Type B pancreatic cell (in vitro differentiated cells): ENCODE data around the gene KIRREL3. TPM values are rescaled to one million over a fixed set of nuclear protein-coding genes. Genes with fewer than 3 reads are reported as not detected.

Experiments
- DNase-seq: peaks from one replicate; pipeline ENCODE4 v3.0.0; 2021; ENCODE audit warnings: mixed read lengths; ENCODE audit not compliant: unreplicated experiment; ENCODE audit errors: extremely low spot score
- H3K27ac Mint-ChIP-seq: 2 replicates; pipeline ENCODE4 v1.8.0; 2021; ENCODE audit warnings: mild to moderate bottlenecking, mixed read lengths
- H3K27me3 Mint-ChIP-seq: 2 replicates; pipeline ENCODE4 v1.8.0; 2021; ENCODE audit warnings: mixed read lengths
- H3K36me3 Mint-ChIP-seq: 2 replicates; pipeline ENCODE4 v1.8.0; 2021; ENCODE audit warnings: mixed read lengths
- H3K4me1 Mint-ChIP-seq: one replicate; pipeline ENCODE4 v1.8.0; 2021; ENCODE audit warnings: mixed read lengths; ENCODE audit not compliant: unreplicated experiment
- H3K4me3 Mint-ChIP-seq: 2 replicates; pipeline ENCODE4 v1.8.0; 2021; ENCODE audit warnings: mild to moderate bottlenecking, mixed read lengths
- H3K9me3 Mint-ChIP-seq: 2 replicates; pipeline ENCODE4 v1.8.0; 2021; ENCODE audit warnings: mixed read lengths
- total RNA-seq: library from RNA; stranded (reverse); gene quantifications from 2 replicates; pipeline ENCODE4 v1.2.1, GENCODE V29; 2021; ENCODE audit warnings: low replicate concordance
- TF ChIP-seq, protein P1 (sequence below): fragments of 200-600 bp; sonication (generic); conservative IDR thresholded peaks from 2 replicates; pipeline ENCODE4 v1.5.0; 2021; ENCODE audit warnings: antibody characterized with exemption, mild to moderate bottlenecking

KIRREL3 gene
- total RNA-seq, 1 donor from 2014 or later: 4.1 TPM

DNA sequence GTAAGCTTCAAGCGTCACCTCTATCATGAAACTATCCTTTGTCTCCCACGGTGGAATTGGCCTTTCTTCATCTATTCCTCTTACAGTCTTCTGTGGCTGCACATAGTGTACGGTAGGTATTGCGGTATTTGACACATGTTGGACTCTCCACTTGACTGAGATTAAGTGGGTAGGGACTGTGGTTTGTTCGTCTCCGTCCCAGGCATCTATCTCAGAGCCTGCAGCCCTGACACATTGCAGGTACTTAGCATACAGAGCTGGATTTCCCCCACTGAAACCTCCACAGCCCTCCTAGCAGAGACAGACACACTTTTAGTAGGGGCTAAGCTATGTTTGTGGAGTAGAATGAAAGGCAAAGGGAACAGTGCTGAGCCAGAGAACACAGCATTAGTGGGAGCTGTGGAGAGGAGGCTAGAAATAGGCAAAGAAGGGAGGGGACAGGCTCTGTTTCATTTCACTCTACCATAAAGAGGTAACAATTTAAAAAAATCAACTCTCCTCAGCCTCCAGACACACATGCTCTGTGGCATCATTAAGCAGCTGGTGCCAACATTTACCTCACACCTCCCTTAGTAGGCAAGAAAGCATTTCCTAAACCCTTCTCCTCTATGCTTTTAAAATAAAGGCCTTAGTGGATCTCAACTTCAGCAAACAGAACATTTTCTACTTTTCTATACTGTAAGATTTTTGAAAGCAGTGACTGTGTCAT lies 277.5 kb downstream of the KIRREL3 start:
- Mint-ChIP-seq H3K36me3 (no peaks in the 10 kb centered on the region), H3K27me3 (peaks cover 21% of the 10 kb centered on the region), H3K9me3 (no peaks in the 10 kb centered on the region), H3K4me3 (no peak overlapping the region), H3K27ac (no peak overlapping the region), H3K4me1 (peaks cover 5% of the 10 kb centered on the region)
- DNase-seq: no peak
- TF ChIP-seq, protein P1, sequence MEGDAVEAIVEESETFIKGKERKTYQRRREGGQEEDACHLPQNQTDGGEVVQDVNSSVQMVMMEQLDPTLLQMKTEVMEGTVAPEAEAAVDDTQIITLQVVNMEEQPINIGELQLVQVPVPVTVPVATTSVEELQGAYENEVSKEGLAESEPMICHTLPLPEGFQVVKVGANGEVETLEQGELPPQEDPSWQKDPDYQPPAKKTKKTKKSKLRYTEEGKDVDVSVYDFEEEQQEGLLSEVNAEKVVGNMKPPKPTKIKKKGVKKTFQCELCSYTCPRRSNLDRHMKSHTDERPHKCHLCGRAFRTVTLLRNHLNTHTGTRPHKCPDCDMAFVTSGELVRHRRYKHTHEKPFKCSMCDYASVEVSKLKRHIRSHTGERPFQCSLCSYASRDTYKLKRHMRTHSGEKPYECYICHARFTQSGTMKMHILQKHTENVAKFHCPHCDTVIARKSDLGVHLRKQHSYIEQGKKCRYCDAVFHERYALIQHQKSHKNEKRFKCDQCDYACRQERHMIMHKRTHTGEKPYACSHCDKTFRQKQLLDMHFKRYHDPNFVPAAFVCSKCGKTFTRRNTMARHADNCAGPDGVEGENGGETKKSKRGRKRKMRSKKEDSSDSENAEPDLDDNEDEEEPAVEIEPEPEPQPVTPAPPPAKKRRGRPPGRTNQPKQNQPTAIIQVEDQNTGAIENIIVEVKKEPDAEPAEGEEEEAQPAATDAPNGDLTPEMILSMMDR: no peak

DNA sequence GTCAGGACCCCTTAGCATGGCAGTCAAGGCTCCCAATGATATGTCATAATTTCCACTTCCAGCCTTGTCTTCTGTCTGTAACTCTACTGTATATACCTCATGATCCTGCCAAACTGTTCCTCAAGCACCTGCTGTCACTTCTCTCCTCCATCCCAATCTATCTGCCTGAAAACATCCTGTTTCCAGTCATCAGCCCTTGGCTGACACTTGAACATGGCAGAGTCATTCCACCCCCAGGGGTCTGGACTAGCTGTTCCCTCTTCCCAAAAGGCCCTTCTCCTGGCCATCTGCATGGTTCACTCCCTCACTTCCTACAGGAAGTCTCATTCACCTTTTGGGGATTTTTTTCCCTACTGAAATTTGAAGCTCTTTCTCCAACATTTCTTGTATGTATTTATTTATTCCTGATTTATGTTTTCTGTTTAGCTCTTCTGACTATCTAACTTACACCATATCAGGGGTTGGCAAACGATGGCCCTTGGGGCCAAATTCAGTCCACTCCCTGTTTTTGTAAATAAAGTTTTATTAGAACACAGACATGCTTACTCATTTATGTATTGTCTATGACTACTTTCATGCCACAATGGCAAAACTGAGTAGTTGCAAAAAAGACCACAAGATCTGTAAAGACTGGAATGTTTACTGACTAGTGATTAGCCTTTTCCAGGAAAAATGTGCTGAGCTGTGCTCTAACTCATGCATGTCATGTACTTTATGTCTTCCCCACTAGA lies 278.4 kb downstream of the KIRREL3 start:
- TF ChIP-seq, protein P1: no peak
- Mint-ChIP-seq H3K4me1 (peaks cover 5% of the 10 kb centered on the region), H3K36me3 (no peaks in the 10 kb centered on the region), H3K27me3 (peaks cover 24% of the 10 kb centered on the region), H3K27ac (no peak overlapping the region), H3K9me3 (no peaks in the 10 kb centered on the region), H3K4me3 (no peak overlapping the region)
- no peak for DNase-seq

DNA sequence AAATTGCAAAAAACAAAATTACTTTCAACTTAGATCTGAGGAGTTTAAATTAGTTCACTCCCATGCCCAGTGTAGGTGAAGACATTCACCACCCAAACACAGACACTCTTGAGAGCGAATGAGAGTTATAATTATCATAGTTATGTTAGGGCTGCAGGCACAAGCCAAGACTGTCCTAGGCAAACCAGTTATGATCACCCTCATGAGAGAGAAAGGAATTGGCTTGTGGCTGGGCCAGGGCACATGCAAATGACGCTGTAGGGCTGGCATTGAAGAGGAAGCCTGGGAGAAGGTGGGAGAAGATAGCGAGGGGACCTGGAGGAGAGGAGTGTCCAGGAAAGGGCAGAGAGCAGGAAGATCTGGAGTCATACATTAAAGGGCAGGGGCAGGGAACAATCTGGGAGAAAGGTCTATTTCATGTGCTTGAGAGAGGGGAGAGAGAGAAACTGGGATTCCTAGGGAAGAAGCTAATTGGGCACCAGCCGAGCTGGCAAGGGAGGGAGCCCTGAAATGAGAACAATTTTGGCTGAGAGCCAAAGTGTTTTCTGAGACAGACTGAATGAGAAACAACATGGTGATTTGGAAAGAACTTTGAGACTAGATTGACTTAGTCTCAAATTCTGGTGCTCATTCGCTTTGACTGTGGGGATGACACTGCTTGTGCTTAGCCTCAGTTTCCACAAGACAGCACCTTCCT lies 279.9 kb downstream of the KIRREL3 start:
- DNase-seq: no peak
- H3K4me1 Mint-ChIP-seq: peaks cover 7% of the 10 kb centered on the region
- H3K9me3 Mint-ChIP-seq: no peaks in the 10 kb centered on the region

GRCh38 chr11:126719740-126720139 lies 280.8 kb downstream of the KIRREL3 start:
- H3K27me3 Mint-ChIP-seq: peaks cover 30% of the 10 kb centered on the region
- TF ChIP-seq, protein P1: no peak
- H3K4me1 Mint-ChIP-seq: peaks cover 13% of the 10 kb centered on the region
- no peak for DNase-seq
- no peak overlapping the region for H3K27ac Mint-ChIP-seq
- no peaks in the 10 kb centered on the region for H3K36me3 Mint-ChIP-seq
- H3K9me3 Mint-ChIP-seq: no peaks in the 10 kb centered on the region
- H3K4me3 Mint-ChIP-seq: no peak overlapping the region

More for the DNA sequence above, 279.9 kb downstream of the KIRREL3 start:
- no peak overlapping the region for H3K4me3 Mint-ChIP-seq
- TF ChIP-seq, protein P1: no peak
- no peaks in the 10 kb centered on the region for H3K36me3 Mint-ChIP-seq
- peaks cover 23% of the 10 kb centered on the region for H3K27me3 Mint-ChIP-seq
- no peak overlapping the region for H3K27ac Mint-ChIP-seq

DNA sequence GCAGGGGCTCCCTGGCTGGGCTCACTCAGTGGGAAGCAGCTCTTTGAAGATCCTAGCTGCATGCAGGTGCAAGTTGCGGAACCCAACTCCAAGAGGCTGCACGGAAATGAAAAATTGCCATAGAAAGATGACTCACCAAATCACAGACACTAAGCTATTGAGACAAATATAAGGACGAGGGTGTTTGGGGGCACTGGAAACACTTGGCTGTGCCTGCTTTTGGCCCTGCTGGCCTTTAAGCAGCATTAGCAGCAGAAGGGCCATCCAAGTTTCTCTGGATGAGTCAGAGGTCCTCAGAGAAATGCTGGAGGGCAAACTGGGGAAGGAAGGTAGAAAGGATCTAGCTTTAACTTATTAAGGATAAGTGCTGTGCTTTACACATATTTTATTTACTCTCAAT lies 282.3 kb downstream of the KIRREL3 start:
- no peak overlapping the region for H3K4me3 Mint-ChIP-seq
- peaks cover 13% of the 10 kb centered on the region for H3K4me1 Mint-ChIP-seq
- no peak overlapping the region for H3K27ac Mint-ChIP-seq
- H3K27me3 Mint-ChIP-seq: peaks cover 35% of the 10 kb centered on the region
- no peak for DNase-seq
- no peaks in the 10 kb centered on the region for H3K9me3 Mint-ChIP-seq
- H3K36me3 Mint-ChIP-seq: no peaks in the 10 kb centered on the region
- TF ChIP-seq, protein P1: no peak
